Activated B cell treated with CpG ODN at 0.5 μM for 24 hours (primary cell): ENCODE results near the gene PHF21A. TPM values are rescaled to one million over a fixed set of nuclear protein-coding genes. Genes with fewer than 3 reads are reported as not detected.
A peak's percentile ranks its signal among the peaks of the same experiment; 100 is the strongest.

Experiments used
- ATAC-seq: fragments of 200-7000 bp; cut with Tn5 transposase; one replicate; pipeline ENCODE4 v1.10.0; 2021; ENCODE audit warnings: low read depth, mild to moderate bottlenecking, moderate library complexity
- CTCF ChIA-PET: fragments of 350-600 bp; sonication (Branson Sonifier 250); formaldehyde crosslinking; loops from one replicate; lab custom pipeline; 2021; ENCODE audit warnings: antibody characterized with exemption; lab: Charles Lee
- POLR2A ChIA-PET: fragments of 350-600 bp; sonication (Branson Sonifier 250); formaldehyde crosslinking; loops from one replicate; lab custom pipeline; 2021; ENCODE audit warnings: antibody characterized with exemption; lab: Charles Lee
- DNase-seq: peaks from one replicate; pipeline ENCODE4 v3.0.0; 2022
- H3K27ac Mint-ChIP-seq: one replicate; pipeline ENCODE4 v1.8.0; 2020; ENCODE audit warnings: mixed read lengths
- H3K27me3 Mint-ChIP-seq: one replicate; pipeline ENCODE4 v1.8.0; 2021; ENCODE audit warnings: mixed read lengths
- H3K36me3 Mint-ChIP-seq: one replicate; pipeline ENCODE4 v1.8.0; 2021; ENCODE audit warnings: low read depth, mixed read lengths
- H3K4me1 Mint-ChIP-seq: one replicate; pipeline ENCODE4 v1.8.0; 2021; ENCODE audit warnings: mixed read lengths
- H3K4me3 Mint-ChIP-seq: one replicate; pipeline ENCODE4 v1.8.0; 2020; ENCODE audit warnings: mild to moderate bottlenecking, mixed read lengths
- H3K9me3 Mint-ChIP-seq: one replicate; pipeline ENCODE4 v1.8.0; 2020; ENCODE audit warnings: mixed read lengths
- intact Hi-C: fragments of 100-400 bp; cut with micrococcal nuclease; formaldehyde crosslinking; loops from one replicate; pipeline ENCODE4 v1.15.1; 2024
- total RNA-seq: library from RNA; stranded (reverse); gene quantifications from 2 replicates; pipeline ENCODE4 v1.2.3, GENCODE V29; 2022
- TF ChIP-seq, protein P1 (sequence below): fragments of 200-600 bp; IDR thresholded peaks from one replicate; pipeline ENCODE4 v1.8.0; 2022; ENCODE audit warnings: antibody characterized with exemption, mild to moderate bottlenecking

Gene PHF21A
- total RNA-seq, 1 donor from 2014 or later, result 71.0 TPM

DNA sequence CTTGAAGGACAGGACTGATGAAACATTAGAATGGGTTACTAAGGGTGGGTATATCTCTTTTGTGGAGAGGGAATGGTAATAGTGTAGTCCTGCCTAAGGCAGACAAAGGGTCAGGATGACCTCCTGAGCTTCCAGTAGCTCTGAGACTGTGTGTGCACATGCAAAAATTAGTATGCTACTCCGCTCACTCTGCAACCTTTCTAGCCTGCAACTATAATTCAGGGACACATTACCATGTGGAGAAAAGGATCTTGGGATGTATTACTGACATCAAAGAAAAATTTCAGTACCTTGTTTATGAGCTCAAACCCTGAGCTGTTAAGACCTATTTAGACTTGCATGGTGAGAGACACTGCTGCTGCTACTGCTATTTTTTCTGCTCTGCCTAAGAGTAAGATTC is 173.4 kb downstream of the PHF21A start:
- POLR2A ChIA-PET, result interaction anchor here (1.0 kb wide), 1 partner anchor 17 kb away, joined by 3 read pairs; no protein-coding TSS in a partner anchor
- Mint-ChIP-seq H3K9me3 (no peaks in the 10 kb centered on the region), H3K27me3 (no peaks in the 10 kb centered on the region), H3K36me3 (peaks cover 87% of the 10 kb centered on the region), H3K4me1 (no peaks in the 10 kb centered on the region), H3K4me3 (no peak overlapping the region), H3K27ac (no peak overlapping the region)
- intact Hi-C loops, result no loop called here
- TF ChIP-seq, protein P1, sequence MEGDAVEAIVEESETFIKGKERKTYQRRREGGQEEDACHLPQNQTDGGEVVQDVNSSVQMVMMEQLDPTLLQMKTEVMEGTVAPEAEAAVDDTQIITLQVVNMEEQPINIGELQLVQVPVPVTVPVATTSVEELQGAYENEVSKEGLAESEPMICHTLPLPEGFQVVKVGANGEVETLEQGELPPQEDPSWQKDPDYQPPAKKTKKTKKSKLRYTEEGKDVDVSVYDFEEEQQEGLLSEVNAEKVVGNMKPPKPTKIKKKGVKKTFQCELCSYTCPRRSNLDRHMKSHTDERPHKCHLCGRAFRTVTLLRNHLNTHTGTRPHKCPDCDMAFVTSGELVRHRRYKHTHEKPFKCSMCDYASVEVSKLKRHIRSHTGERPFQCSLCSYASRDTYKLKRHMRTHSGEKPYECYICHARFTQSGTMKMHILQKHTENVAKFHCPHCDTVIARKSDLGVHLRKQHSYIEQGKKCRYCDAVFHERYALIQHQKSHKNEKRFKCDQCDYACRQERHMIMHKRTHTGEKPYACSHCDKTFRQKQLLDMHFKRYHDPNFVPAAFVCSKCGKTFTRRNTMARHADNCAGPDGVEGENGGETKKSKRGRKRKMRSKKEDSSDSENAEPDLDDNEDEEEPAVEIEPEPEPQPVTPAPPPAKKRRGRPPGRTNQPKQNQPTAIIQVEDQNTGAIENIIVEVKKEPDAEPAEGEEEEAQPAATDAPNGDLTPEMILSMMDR, result no peak
- no peak for DNase-seq
- no peak for ATAC-seq
- CTCF ChIA-PET, result interaction anchor here (2.1 kb wide), 1 partner anchor 59 kb away, joined by 4 read pairs; no protein-coding TSS in a partner anchor

DNA sequence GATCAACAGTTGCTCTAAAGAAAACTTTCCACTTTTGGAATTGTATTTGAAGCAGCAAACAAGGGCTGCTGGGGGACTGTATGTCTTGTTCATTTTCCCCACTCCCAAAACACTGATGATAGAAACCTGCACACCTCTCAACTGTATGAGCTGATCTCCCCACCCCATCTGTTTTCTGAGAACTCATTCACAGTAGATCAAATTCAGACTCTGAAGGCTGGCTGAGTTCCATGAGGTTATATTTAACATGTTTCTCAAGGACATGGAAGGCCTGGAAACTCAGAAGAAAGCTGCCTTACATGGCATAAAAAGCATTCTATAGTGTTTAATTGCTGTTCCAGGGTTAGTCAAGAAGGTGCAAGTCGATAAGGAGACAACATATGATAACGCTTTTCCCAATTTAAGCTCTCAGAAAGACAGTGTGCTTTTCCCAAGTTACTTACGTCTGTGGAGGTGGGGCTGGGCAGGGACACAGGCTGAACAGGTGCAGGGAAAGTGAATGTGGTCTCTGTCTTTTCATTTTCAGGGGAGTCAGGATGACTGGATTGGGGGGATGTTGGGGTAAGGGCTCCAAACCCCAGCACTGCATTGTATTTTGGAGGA is 175.8 kb downstream of the PHF21A start:
- DNase-seq (no peak), ATAC-seq (no peak)
- ChIA-PET POLR2A (interaction anchor here (0.9 to 1.4 kb wide), 2 partner anchors 15 to 24 kb away, joined by 3 to 4 read pairs; no protein-coding TSS in a partner anchor), CTCF (no interaction called here)
- peaks cover 10% of the 10 kb centered on the region for H3K4me1 Mint-ChIP-seq
- no peak overlapping the region for H3K4me3 Mint-ChIP-seq
- TF ChIP-seq, protein P1, result no peak
- no peaks in the 10 kb centered on the region for H3K27me3 Mint-ChIP-seq
- intact Hi-C loops, result no loop called here
- H3K27ac Mint-ChIP-seq, result peak overlapping the region; percentile 33
- no peaks in the 10 kb centered on the region for H3K9me3 Mint-ChIP-seq
- H3K36me3 Mint-ChIP-seq, result peaks cover 77% of the 10 kb centered on the region

GRCh38 chr11:45942381-45942780 is 178.9 kb downstream of the PHF21A start:
- ChIA-PET POLR2A (interaction anchor here (1.0 to 1.7 kb wide), 2 partner anchors 9 to 12 kb away, joined by 3 to 9 read pairs; no protein-coding TSS in a partner anchor), CTCF (interaction anchor here (1.5 to 1.9 kb wide), 2 partner anchors 12 to 23 kb away, joined by 4 to 9 read pairs; no protein-coding TSS in a partner anchor)
- ATAC-seq (no peak), DNase-seq (no peak)
- Mint-ChIP-seq H3K4me3 (no peak overlapping the region), H3K9me3 (no peaks in the 10 kb centered on the region), H3K4me1 (peaks cover 37% of the 10 kb centered on the region), H3K27me3 (no peaks in the 10 kb centered on the region), H3K36me3 (peaks cover 46% of the 10 kb centered on the region), H3K27ac (peak overlapping the region; percentile 13)
- intact Hi-C loops, result no loop called here
- TF ChIP-seq, protein P1, result no peak

DNA sequence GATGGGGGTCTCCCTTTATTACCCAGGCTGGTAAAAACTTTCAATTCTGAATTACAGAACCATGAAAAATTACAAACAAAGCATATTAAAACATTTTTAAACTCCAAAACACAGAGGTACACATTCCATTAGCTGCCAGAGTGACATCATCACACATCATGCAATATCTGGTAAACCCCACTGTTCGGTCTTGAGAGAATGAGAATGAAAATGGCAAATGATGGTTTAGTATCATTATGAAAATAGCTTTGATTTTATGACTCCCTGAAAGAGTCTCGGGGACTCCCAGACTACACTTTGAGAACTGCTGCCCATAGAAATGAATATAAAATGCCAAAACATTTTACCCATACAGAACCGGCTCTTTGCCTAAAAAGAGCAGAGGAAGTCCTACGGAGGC is 180.0 kb downstream of the PHF21A start:
- intact Hi-C loops, result no loop called here
- H3K27ac Mint-ChIP-seq, result peak overlapping the region; percentile 50
- TF ChIP-seq, protein P1, result no peak
- no peaks in the 10 kb centered on the region for H3K9me3 Mint-ChIP-seq
- H3K36me3 Mint-ChIP-seq, result peaks cover 37% of the 10 kb centered on the region
- no peak for ATAC-seq
- CTCF ChIA-PET, result interaction anchor here (1.5 to 1.9 kb wide), 2 partner anchors 11 to 24 kb away, joined by 4 to 9 read pairs; no protein-coding TSS in a partner anchor
- H3K27me3 Mint-ChIP-seq, result no peaks in the 10 kb centered on the region
- no peak for DNase-seq
- H3K4me3 Mint-ChIP-seq, result no peak overlapping the region
- POLR2A ChIA-PET, result interaction anchor here (0.7 to 14.9 kb wide), 4 partner anchors 11 to 23 kb away, joined by 3 to 263 read pairs (median 6); partner anchors contain the start of gene PEX16
- peaks cover 46% of the 10 kb centered on the region for H3K4me1 Mint-ChIP-seq

GRCh38 chr11:45939836-45940235 is 181.4 kb downstream of the PHF21A start:
- CTCF ChIA-PET, result interaction anchor here (1.1 to 3.1 kb wide), 3 partner anchors 9 to 25 kb away, joined by 4 to 14 read pairs (median 5); no protein-coding TSS in a partner anchor
- Mint-ChIP-seq H3K27ac (peak overlapping the region; percentile 88), H3K36me3 (peaks cover 30% of the 10 kb centered on the region)

More at GRCh38 chr11:45939836-45940235, 181.4 kb downstream of the PHF21A start:
- ATAC-seq (no peak), DNase-seq (no peak)
- H3K4me1 Mint-ChIP-seq, result peaks cover 60% of the 10 kb centered on the region
- no peaks in the 10 kb centered on the region for H3K27me3 Mint-ChIP-seq
- H3K4me3 Mint-ChIP-seq, result no peak overlapping the region
- no peaks in the 10 kb centered on the region for H3K9me3 Mint-ChIP-seq
- intact Hi-C loops, result loop anchor here (10.0 kb wide), 1 partner anchor 765 kb away; the partner anchor contains the start of genes ARHGAP1 and ZNF408
- POLR2A ChIA-PET, result interaction anchor here (0.6 to 14.9 kb wide), 5 partner anchors 9 to 1339 kb away, joined by 3 to 263 read pairs (median 29); partner anchors contain the start of gene PEX16
- TF ChIP-seq, protein P1, result no peak
